GM12872 (cell line): Measurements from ENCODE around the gene FDX2.

Experiments
- CTCF ChIP-seq: IDR thresholded peaks from 3 replicates; pipeline ENCODE4 v1.5.1; 2011; ENCODE audit warnings: low read depth, mild to moderate bottlenecking, low read length, moderate library complexity; ENCODE audit not compliant: insufficient read depth

The FDX2 gene

DNA sequence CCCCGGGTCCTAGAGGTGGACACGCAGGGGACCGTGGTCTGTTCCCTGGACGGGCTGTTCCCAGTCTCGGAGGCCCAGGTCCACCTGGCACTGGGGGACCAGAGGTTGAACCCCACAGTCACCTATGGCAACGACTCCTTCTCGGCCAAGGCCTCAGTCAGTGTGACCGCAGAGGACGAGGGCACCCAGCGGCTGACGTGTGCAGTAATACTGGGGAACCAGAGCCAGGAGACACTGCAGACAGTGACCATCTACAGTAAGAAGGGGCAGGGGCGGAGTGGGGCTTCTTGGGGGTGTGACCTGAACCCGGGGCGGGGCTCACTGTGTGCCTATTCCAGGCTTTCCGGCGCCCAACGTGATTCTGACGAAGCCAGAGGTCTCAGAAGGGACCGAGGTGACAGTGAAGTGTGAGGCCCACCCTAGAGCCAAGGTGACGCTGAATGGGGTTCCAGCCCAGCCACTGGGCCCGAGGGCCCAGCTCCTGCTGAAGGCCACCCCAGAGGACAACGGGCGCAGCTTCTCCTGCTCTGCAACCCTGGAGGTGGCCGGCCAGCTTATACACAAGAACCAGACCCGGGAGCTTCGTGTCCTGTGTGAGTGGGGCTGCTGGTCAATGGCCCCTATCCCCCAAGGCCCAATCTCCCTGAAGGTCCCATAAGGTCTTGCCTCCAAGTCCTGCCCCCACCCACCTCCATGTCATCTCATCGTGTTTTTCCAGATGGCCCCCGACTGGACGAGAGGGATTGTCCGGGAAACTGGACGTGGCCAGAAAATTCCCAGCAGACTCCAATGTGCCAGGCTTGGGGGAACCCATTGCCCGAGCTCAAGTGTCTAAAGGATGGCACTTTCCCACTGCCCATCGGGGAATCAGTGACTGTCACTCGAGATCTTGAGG lies 31.5 kb downstream of the FDX2 start:
- TF ChIP-seq CTCF: no peak

GRCh38 chr19:10283301-10284064 lies 32.3 kb downstream of the FDX2 start:
- TF ChIP-seq CTCF: no peak

DNA sequence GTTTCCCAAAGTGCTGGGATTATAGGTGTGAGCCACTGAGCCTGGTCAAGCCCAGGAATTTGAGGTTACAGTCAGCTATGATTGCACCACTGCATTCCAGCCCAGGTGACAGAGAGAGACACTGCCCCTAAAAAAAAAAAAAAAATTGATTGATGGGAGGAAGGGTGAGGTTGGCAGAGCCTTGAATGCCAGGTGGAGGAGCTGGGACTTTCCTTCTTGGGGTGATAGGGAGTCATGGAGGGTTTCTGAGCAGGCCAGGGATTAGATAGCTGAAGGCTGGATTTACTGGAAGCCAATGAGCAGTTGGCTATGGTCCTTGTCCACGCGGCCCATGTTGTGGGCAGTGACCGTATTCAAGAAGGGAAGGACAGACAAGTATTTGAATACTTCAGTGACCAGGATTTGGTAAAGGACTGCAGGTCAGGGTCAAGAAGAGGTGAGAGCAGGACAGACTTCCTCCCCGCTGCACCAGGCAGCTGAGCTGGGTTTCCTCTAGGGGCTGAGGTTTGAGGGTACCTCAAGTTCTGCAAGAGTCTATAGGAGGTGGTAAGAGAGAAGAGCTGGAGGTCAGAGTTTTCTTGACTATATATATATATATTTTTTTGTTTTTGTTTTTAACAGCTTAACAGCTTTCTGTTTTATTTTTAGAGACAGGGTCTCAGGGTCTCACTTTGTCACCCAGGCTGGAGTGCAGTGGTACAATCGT lies 35.9 kb downstream of the FDX2 start:
- no peak for TF ChIP-seq CTCF

DNA sequence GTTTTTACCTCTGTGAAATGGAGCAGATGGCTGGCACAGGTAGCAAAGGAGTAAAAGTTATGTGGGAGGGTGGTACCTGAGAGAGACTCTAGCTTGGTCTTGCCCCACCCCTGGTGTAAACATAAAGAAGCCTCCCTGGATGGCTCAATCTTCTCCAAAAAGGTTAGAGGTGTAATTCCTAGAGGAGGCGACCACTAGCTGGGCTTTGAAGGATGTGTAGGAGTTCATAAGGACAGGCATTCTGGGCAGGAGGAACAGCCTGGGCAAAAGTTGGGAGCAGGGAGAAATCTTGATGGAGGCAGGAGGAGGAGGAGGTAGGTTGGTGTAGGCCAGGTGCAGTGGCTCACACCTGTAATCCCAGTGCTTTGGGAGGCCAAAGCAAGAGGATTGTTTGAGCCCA lies 36.9 kb downstream of the FDX2 start:
- TF ChIP-seq CTCF: no peak

DNA sequence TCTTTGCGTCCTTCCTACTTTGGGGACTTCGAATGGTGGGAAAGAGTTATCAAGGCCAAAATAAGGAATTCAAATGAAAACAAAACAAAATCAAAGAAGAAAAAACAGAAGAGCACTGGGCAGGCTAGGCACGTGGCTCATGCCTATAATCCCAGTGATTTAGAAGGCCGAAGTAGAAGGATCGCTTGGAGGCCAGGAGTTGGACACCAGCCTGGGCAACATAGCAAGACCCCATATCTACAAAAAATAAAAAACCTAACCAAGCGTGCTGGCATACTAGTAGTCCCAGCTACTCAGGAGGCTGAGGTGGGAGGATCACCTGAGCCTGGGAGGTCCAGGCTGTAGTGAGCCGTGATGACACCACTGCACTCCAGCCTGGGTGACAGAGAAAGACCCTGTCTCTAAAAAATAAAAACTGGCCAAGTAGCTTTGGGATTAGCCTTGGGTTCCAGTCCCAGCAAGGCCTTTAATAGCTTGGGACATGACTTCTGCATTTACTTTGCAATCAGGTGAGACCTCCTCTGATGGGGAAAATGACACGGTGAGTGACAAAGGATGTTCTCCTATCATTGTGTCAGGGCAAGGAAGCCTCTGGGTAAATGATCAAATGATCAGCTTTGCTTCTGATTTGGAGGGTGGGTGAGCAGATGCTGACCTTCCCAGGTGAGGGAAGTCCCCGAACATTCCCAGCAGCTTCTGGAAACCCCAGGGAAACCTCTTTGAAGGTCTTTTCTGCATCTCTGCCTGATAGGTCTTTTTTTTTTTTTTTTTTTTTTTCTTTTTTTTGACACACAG lies 37.8 kb downstream of the FDX2 start:
- no peak for TF ChIP-seq CTCF

DNA sequence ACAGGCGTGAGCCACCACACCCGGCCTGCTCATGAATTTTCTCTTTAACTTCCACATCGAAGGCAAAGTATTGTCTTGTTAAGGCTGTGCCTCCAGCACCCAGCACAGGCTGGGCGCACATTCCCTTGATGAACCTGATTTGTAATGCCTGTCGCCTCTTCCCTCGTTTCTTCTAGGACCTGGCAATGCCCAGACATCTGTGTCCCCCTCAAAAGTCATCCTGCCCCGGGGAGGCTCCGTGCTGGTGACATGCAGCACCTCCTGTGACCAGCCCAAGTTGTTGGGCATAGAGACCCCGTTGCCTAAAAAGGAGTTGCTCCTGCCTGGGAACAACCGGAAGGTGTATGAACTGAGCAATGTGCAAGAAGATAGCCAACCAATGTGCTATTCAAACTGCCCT lies 41.2 kb downstream of the FDX2 start:
- TF ChIP-seq CTCF: no peak
